Trophoblast cell (in vitro differentiated cells and primary cell): ENCODE measurements around the gene ACAD10.
"Not testable (repeated sequence)": the region's sequence is repeated elsewhere in the genome, so short reads cannot be mapped to it uniquely, and the experiment has no call there.

Experiments used
- DNase-seq, 2 donors: peaks; one replicate each; pipeline ENCODE4 v3.0.0-alpha.2; 2016
- H2AFZ ChIP-seq: 2 replicates; pipeline ENCODE4 v1.6.1; 2013; ENCODE audit warnings: low read length, moderate library complexity, mild to moderate bottlenecking; ENCODE audit not compliant: insufficient read depth, poor library complexity
- H2AK5ac ChIP-seq: 2 replicates; pipeline ENCODE4 v1.6.1; 2013; ENCODE audit warnings: mild to moderate bottlenecking, low read length
- H2BK120ac ChIP-seq: 2 replicates; pipeline ENCODE4 v1.6.1; 2013; ENCODE audit warnings: low read length, mild to moderate bottlenecking, moderate library complexity; ENCODE audit not compliant: insufficient read depth, poor library complexity
- H2BK12ac ChIP-seq: 2 replicates; pipeline ENCODE4 v1.6.1; 2013; ENCODE audit warnings: mild to moderate bottlenecking, low read length, moderate library complexity
- H2BK5ac ChIP-seq: 2 replicates; pipeline ENCODE4 v1.6.1; 2013; ENCODE audit warnings: low read length, low read depth, moderate library complexity, mild to moderate bottlenecking; ENCODE audit not compliant: poor library complexity
- H3K14ac ChIP-seq: 2 replicates; pipeline ENCODE4 v1.6.1; 2013; ENCODE audit warnings: mild to moderate bottlenecking, low read length
- H3K18ac ChIP-seq: 2 replicates; pipeline ENCODE4 v1.6.1; 2013; ENCODE audit warnings: mild to moderate bottlenecking, low read length
- H3K23ac ChIP-seq: 2 replicates; pipeline ENCODE4 v1.6.1; 2013; ENCODE audit warnings: low read length
- H3K27ac ChIP-seq: 2 replicates; pipeline ENCODE4 v1.5.1; 2013; ENCODE audit warnings: low read depth, mild to moderate bottlenecking, inconsistent platforms, low read length, moderate library complexity
- H3K27me3 ChIP-seq: 2 replicates; pipeline ENCODE4 v1.6.1; 2013; ENCODE audit warnings: inconsistent platforms, mild to moderate bottlenecking, low read length, moderate library complexity; ENCODE audit not compliant: insufficient read depth
- H3K36me3 ChIP-seq, 2 experiments: 1 replicate in 1 of 2; 2 replicates in 1 of 2; pipeline ENCODE4 v1.6.1; 2013; ENCODE audit warnings: low read length in 2 of 2, mild to moderate bottlenecking in 2 of 2, moderate library complexity in 1 of 2; ENCODE audit not compliant: insufficient read depth in 2 of 2, control insufficient read depth in 1 of 2
- H3K4ac ChIP-seq: 2 replicates; pipeline ENCODE4 v1.6.1; 2013; ENCODE audit warnings: low read depth, mild to moderate bottlenecking, low read length, moderate library complexity
- H3K4me1 ChIP-seq, 2 experiments: 1 replicate in 1 of 2; 2 replicates in 1 of 2; pipeline ENCODE4 v1.6.1; 2013; ENCODE audit warnings: low read length in 2 of 2, mild to moderate bottlenecking in 2 of 2, moderate library complexity in 1 of 2; ENCODE audit not compliant: insufficient read depth in 2 of 2, control insufficient read depth in 1 of 2
- H3K4me2 ChIP-seq: 2 replicates; pipeline ENCODE4 v1.6.1; 2013; ENCODE audit warnings: inconsistent platforms, mild to moderate bottlenecking, low read length, moderate library complexity
- H3K4me3 ChIP-seq: 2 replicates; pipeline ENCODE4 v1.5.1; 2013; ENCODE audit warnings: mild to moderate bottlenecking, low read depth, low read length, inconsistent platforms
- H3K79me1 ChIP-seq: one replicate; pipeline ENCODE4 v1.6.1; 2013; ENCODE audit warnings: low read length
- H3K79me2 ChIP-seq: 2 replicates; pipeline ENCODE4 v1.6.1; 2013; ENCODE audit warnings: low read length, mild to moderate bottlenecking; ENCODE audit not compliant: control insufficient read depth, insufficient read depth, poor library complexity
- H3K9ac ChIP-seq: 2 replicates; pipeline ENCODE4 v1.6.1; 2013; ENCODE audit warnings: mild to moderate bottlenecking, low read length
- H3K9me3 ChIP-seq: 2 replicates; pipeline ENCODE4 v1.6.1; 2013; ENCODE audit warnings: low read depth, mild to moderate bottlenecking, control low read depth, inconsistent platforms, low read length; ENCODE audit not compliant: insufficient read depth
- H4K12ac ChIP-seq: 2 replicates; pipeline ENCODE4 v1.6.1; 2013; ENCODE audit warnings: low read depth, mild to moderate bottlenecking, low read length, moderate library complexity
- H4K8ac ChIP-seq: 2 replicates; pipeline ENCODE4 v1.6.1; 2013; ENCODE audit warnings: low read depth, mild to moderate bottlenecking, low read length, moderate library complexity
- H4K91ac ChIP-seq: one replicate; pipeline ENCODE4 v1.6.1; 2013; ENCODE audit warnings: low read depth, mild to moderate bottlenecking, low read length, moderate library complexity
- WGBS: extraction: QIAGEN DNeasy Blood & Tissue Kit; methylation state at CpG from one replicate; pipeline ENCODE4 v1.1.7; 2013; ENCODE audit warnings: missing lambda C conversion rate; ENCODE audit not compliant: insufficient read length, insufficient coverage; ENCODE audit errors: extremely low coverage; 5-methylcytosine and 5-hydroxymethylcytosine counted together

The ACAD10 gene

GRCh38 chr12:111761706-111762105 is 75.9 kb downstream of the ACAD10 start:
- peaks cover 20 to 24% of the 10 kb centered on the region in 2 experiments for H3K4me1 ChIP-seq

DNA sequence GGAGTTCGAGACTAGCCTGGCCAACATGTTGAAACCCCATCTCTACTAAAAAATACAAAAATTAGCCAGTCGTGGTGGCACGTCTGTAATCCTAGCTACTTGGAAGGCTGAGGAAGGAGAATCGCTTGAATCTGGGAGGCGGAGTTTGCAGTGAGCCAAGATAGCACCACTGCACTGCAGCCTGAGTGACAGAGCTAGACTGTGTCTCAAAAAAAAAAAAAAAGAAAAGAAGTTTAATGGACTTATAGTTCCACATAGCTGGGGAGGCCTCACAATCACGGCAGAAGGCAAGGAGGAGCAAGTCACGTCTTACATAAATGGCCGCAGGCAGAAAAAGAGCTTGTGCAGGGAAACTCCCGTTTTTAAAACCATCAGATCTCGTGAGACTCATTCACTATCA is 77.7 kb downstream of the ACAD10 start:
- not testable (repeated sequence) for H4K8ac ChIP-seq, H4K12ac ChIP-seq, H3K4me2 ChIP-seq, H3K79me1 ChIP-seq, H3K9me3 ChIP-seq, H3K4me3 ChIP-seq, H3K27me3 ChIP-seq, H3K36me3 ChIP-seq, H3K23ac ChIP-seq, H3K4ac ChIP-seq, H3K79me2 ChIP-seq, H2AK5ac ChIP-seq, H2BK120ac ChIP-seq, H2BK12ac ChIP-seq, H3K9ac ChIP-seq, H4K91ac ChIP-seq, H2AFZ ChIP-seq, H3K14ac ChIP-seq, H3K27ac ChIP-seq, H3K18ac ChIP-seq, H3K4me1 ChIP-seq, DNase-seq, H2BK5ac ChIP-seq
- WGBS = no CpG with 5 or more reads among the region's 10 CpGs

More at GRCh38 chr12:111761706-111762105, 75.9 kb downstream of the ACAD10 start:
- H3K4me2 ChIP-seq = no peak overlapping the region
- H3K79me2 ChIP-seq = no peaks in the 10 kb centered on the region
- H3K27ac ChIP-seq = no peak overlapping the region
- no peaks in the 10 kb centered on the region for H3K36me3 ChIP-seq
- no peak overlapping the region for H4K12ac ChIP-seq
- no CpG with 5 or more reads among the region's 3 CpGs for WGBS
- H4K8ac ChIP-seq = no peak overlapping the region
- no peak overlapping the region for H3K4ac ChIP-seq
- no peak overlapping the region for H3K9ac ChIP-seq
- H3K4me3 ChIP-seq = no peak overlapping the region
- H2BK120ac ChIP-seq = no peak overlapping the region
- H3K23ac ChIP-seq = no peak overlapping the region
- no peak for DNase-seq
- no peak overlapping the region for H2BK12ac ChIP-seq
- peaks cover 23% of the 10 kb centered on the region for H3K79me1 ChIP-seq
- H2AFZ ChIP-seq = no peak overlapping the region
- no peak overlapping the region for H3K18ac ChIP-seq
- no peak overlapping the region for H3K14ac ChIP-seq
- H3K9me3 ChIP-seq = no peaks in the 10 kb centered on the region
- no peak overlapping the region for H2AK5ac ChIP-seq
- H3K27me3 ChIP-seq = no peaks in the 10 kb centered on the region
- no peak overlapping the region for H4K91ac ChIP-seq
- no peak overlapping the region for H2BK5ac ChIP-seq

DNA sequence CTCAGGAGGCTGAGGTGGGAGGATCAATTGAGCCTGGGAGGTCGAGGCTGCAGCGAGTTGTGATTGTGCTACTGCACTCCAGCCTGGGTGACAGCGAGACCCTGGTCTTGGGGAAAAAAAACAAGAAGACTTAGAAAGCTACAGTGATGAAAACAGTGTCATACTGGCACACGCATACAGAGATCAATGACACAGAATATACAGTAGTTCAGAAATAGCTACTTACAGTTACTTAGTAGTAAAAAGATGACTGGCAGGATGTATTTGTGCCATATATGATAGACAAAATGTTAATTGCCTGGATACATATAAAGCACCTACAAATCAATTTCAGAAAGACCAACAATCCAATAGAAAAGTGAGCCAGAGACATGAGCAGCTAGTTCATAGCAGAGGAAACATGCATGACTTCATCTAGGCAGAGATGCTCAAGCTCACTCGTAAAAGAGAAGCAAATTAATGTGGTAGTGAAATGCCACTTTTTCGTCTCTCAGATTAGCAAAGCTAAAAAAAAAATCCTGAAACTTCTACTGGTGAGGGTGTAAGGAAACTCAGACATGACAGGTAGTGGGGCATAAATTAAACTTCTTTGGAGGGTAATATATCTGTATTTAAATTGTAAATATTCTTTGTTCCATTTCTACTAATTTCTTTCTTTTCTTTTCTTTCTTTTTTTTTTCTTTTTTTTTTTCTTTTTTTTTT is 78.4 kb downstream of the ACAD10 start:
- peaks cover 9% of the 10 kb centered on the region for H3K79me1 ChIP-seq
- no peak overlapping the region for H4K8ac ChIP-seq
- H3K9ac ChIP-seq = no peak overlapping the region
- no peak overlapping the region for H4K12ac ChIP-seq
- no peak overlapping the region for H2BK12ac ChIP-seq
- no peak overlapping the region for H2AK5ac ChIP-seq
- H3K23ac ChIP-seq = no peak overlapping the region
- no peak overlapping the region for H2AFZ ChIP-seq
- no peak overlapping the region for H3K14ac ChIP-seq
- H2BK5ac ChIP-seq = no peak overlapping the region
- H3K4me1 ChIP-seq = peaks cover 3 to 8% of the 10 kb centered on the region in 2 experiments
- no peak overlapping the region for H2BK120ac ChIP-seq
- H4K91ac ChIP-seq = no peak overlapping the region
- WGBS = no CpG with 5 or more reads among the region's 6 CpGs
- H3K9me3 ChIP-seq = no peaks in the 10 kb centered on the region
- no peaks in the 10 kb centered on the region for H3K27me3 ChIP-seq
- no peak overlapping the region for H3K4ac ChIP-seq
- no peak overlapping the region for H3K18ac ChIP-seq
- H3K27ac ChIP-seq = no peak overlapping the region
- peaks cover 2% of the 10 kb centered on the region for H3K79me2 ChIP-seq
- no peak overlapping the region for H3K4me2 ChIP-seq
- H3K36me3 ChIP-seq = no peaks in the 10 kb centered on the region
- DNase-seq = no peak
- no peak overlapping the region for H3K4me3 ChIP-seq

- peaks cover 2% of the 10 kb centered on the region for H3K79me2 ChIP-seq
Measured at GRCh38 chr12:111766608-111767361, 80.9 kb downstream of the ACAD10 start, which contains the start of gene ALDH2. Gene ALDH2 (plus strand): TSS chr12:111766933. CDS start chr12:111766983, 50 bp downstream.

More at GRCh38 chr12:111766608-111767361, 80.9 kb downstream of the ACAD10 start, which contains the start of gene ALDH2:
- H2BK5ac ChIP-seq = no peak within 1 kb of the TSS
- no peak within 1 kb of the TSS for H3K23ac ChIP-seq
- peak within 1 kb of the TSS; percentile 78 for H3K4me3 ChIP-seq
- peak within 1 kb of the TSS; percentile 54 for H3K9ac ChIP-seq
- peak within 1 kb of the TSS; percentile 75 for H3K14ac ChIP-seq
- H2BK12ac ChIP-seq = peak within 1 kb of the TSS; percentile 64
- peak within 1 kb of the TSS; percentile 44 for H3K4ac ChIP-seq
- H3K27ac ChIP-seq = no peak within 1 kb of the TSS
- H4K8ac ChIP-seq = peak within 1 kb of the TSS; percentile 67
- H3K18ac ChIP-seq = peak within 1 kb of the TSS; percentile 82
- peak within 1 kb of the TSS; percentile 91 for H3K4me2 ChIP-seq
- H2AK5ac ChIP-seq = peak within 1 kb of the TSS; percentile 65
- H3K4me1 ChIP-seq = peaks cover 3 to 8% of the 10 kb centered on the region in 2 experiments
- peak within 1 kb of the TSS; percentile 58 for H4K91ac ChIP-seq
- H3K79me1 ChIP-seq = peaks cover 9% of the 10 kb centered on the region
- H3K27me3 ChIP-seq = no peaks in the 10 kb centered on the region
- DNase-seq = peak; percentile 61 to 67
- H3K36me3 ChIP-seq = peaks cover 1 to 4% of the 10 kb centered on the region in 2 experiments
- peak within 1 kb of the TSS; percentile 14 for H2AFZ ChIP-seq
- H2BK120ac ChIP-seq = peak within 1 kb of the TSS; percentile 5
- no peaks in the 10 kb centered on the region for H3K9me3 ChIP-seq
- H4K12ac ChIP-seq = peak within 1 kb of the TSS; percentile 16
- WGBS = no CpG with 5 or more reads among the region's 73 CpGs
